SK-N-SH treated with all-trans-retinoic acid at 6 μM for 48 hours (cell line): ENCODE data around the gene SAMD15.

Experiments used
- ATAC-seq: fragments of 200-7000 bp; cut with Tn5 transposase; 3 replicates; pipeline ENCODE4 v1.9.1; 2020; ENCODE audit warnings: mild to moderate bottlenecking, moderate library complexity
- ARNTL ChIP-seq: fragments of 450-650 bp; formaldehyde crosslinking; IDR thresholded peaks from 2 replicates; pipeline ENCODE4 v1.5.0; 2020; ENCODE audit warnings: low read depth, mild to moderate bottlenecking, moderate library complexity, borderline replicate concordance
- BACH2 ChIP-seq: fragments of 250-450 bp; sonication (Bioruptor Pico); IDR thresholded peaks from 2 replicates; pipeline ENCODE4 v1.9.0; 2021; ENCODE audit warnings: mild to moderate bottlenecking, borderline replicate concordance
- CREB5 ChIP-seq: fragments of 250-450 bp; sonication (Bioruptor Pico); IDR thresholded peaks from 2 replicates; pipeline ENCODE4 v1.5.1; 2020; ENCODE audit warnings: low read depth, mild to moderate bottlenecking, moderate library complexity
- CSDC2 ChIP-seq: fragments of 250-450 bp; sonication (Bioruptor Pico); IDR thresholded peaks from 2 replicates; pipeline ENCODE4 v1.5.0; 2020; ENCODE audit warnings: mild to moderate bottlenecking, moderate library complexity
- ESRRG ChIP-seq: fragments of 250-450 bp; sonication (Bioruptor Pico); IDR thresholded peaks from 2 replicates; pipeline ENCODE4 v1.6.1; 2021; ENCODE audit warnings: mild to moderate bottlenecking
- GLIS3 ChIP-seq: fragments of 250-450 bp; sonication (Bioruptor Pico); IDR thresholded peaks from 2 replicates; pipeline ENCODE4 v1.5.0; 2020; ENCODE audit warnings: mild to moderate bottlenecking, moderate library complexity
- ISL1 ChIP-seq: fragments of 250-450 bp; sonication (Bioruptor Pico); IDR thresholded peaks from 2 replicates; pipeline ENCODE4 v2.1.2; 2022; ENCODE audit warnings: mild to moderate bottlenecking, moderate library complexity
- OSR1 ChIP-seq: fragments of 250-450 bp; sonication (Bioruptor Pico); IDR thresholded peaks from 2 replicates; pipeline ENCODE4 v1.8.0; 2022; ENCODE audit warnings: moderate library complexity, mild to moderate bottlenecking, inconsistent platforms
- PATZ1 ChIP-seq: fragments of 250-450 bp; sonication (Bioruptor Pico); IDR thresholded peaks from 2 replicates; pipeline ENCODE4 v1.8.0; 2020; ENCODE audit warnings: mild to moderate bottlenecking, moderate library complexity, borderline replicate concordance
- PPARA ChIP-seq: fragments of 250-450 bp; sonication (Bioruptor Pico); IDR thresholded peaks from 2 replicates; pipeline ENCODE4 v1.5.0; 2020; ENCODE audit warnings: mild to moderate bottlenecking, borderline replicate concordance
- RARB ChIP-seq: fragments of 250-450 bp; sonication (Bioruptor Pico); IDR thresholded peaks from 2 replicates; pipeline ENCODE4 v1.8.0; 2021; ENCODE audit warnings: mild to moderate bottlenecking, moderate library complexity
- SNAI2 ChIP-seq: fragments of 250-450 bp; sonication (Bioruptor Pico); IDR thresholded peaks from 2 replicates; pipeline ENCODE4 v1.5.0; 2020; ENCODE audit warnings: mild to moderate bottlenecking, moderate library complexity
- TCF4 ChIP-seq: fragments of 250-450 bp; sonication (Bioruptor Pico); IDR thresholded peaks from 2 replicates; pipeline ENCODE4 v1.8.0; 2021; ENCODE audit warnings: mild to moderate bottlenecking, moderate library complexity, borderline replicate concordance
- ZFP3 ChIP-seq: fragments of 250-450 bp; sonication (Bioruptor Pico); IDR thresholded peaks from 2 replicates; pipeline ENCODE4 v1.5.0; 2020; ENCODE audit warnings: mild to moderate bottlenecking, moderate library complexity
- ZFP30 ChIP-seq: fragments of 450-650 bp; formaldehyde crosslinking; IDR thresholded peaks from 2 replicates; pipeline ENCODE4 v1.5.0; 2022; ENCODE audit warnings: mild to moderate bottlenecking, moderate library complexity
- ZNF565 ChIP-seq: fragments of 450-650 bp; formaldehyde crosslinking; conservative IDR thresholded peaks from 2 replicates; pipeline ENCODE4 v1.5.0; 2020; ENCODE audit warnings: low read depth, mild to moderate bottlenecking, moderate library complexity
- ZNF70 ChIP-seq: fragments of 450-650 bp; formaldehyde crosslinking; IDR thresholded peaks from 2 replicates; pipeline ENCODE4 v1.5.0; 2020; ENCODE audit warnings: mild to moderate bottlenecking, moderate library complexity
- ZNF8 ChIP-seq: fragments of 450-650 bp; formaldehyde crosslinking; IDR thresholded peaks from 2 replicates; pipeline ENCODE4 v1.5.0; 2020; ENCODE audit warnings: mild to moderate bottlenecking, moderate library complexity
- TF ChIP-seq, protein P1 (sequence below): fragments of 250-450 bp; sonication (Bioruptor Pico); IDR thresholded peaks from 2 replicates; pipeline ENCODE4 v1.5.0; 2020; ENCODE audit warnings: mild to moderate bottlenecking, moderate library complexity
- TF ChIP-seq, protein P2 (sequence below): fragments of 250-450 bp; sonication (Bioruptor Pico); IDR thresholded peaks from 2 replicates; pipeline ENCODE4 v1.8.0; 2021; ENCODE audit warnings: low read depth, mild to moderate bottlenecking, moderate library complexity, borderline replicate concordance
- TF ChIP-seq, protein P3 (sequence below): fragments of 250-450 bp; sonication (Bioruptor Pico); IDR thresholded peaks from 2 replicates; pipeline ENCODE4 v1.5.1; 2021; ENCODE audit warnings: mild to moderate bottlenecking, moderate library complexity

Gene SAMD15

DNA sequence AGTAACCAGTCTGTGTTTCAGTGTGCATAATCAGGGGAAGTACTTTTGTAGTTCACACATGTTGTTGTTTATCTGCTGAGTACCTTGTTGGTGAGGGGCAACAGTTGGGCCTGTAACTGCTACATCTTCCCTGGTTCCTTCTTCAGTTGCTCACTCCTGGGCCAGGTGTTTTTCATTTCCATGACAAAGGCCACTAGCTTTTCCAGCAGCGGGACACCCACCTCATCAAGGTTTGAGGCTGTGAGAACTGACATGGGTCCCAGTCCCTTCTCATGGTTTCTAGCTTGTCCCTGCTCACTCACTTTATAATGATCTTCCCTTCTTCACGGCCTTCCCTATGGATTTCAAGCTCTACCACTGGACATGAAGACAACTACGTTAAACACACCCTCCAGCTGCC lies 47.7 kb downstream of the SAMD15 start:
- TF ChIP-seq, protein P1, sequence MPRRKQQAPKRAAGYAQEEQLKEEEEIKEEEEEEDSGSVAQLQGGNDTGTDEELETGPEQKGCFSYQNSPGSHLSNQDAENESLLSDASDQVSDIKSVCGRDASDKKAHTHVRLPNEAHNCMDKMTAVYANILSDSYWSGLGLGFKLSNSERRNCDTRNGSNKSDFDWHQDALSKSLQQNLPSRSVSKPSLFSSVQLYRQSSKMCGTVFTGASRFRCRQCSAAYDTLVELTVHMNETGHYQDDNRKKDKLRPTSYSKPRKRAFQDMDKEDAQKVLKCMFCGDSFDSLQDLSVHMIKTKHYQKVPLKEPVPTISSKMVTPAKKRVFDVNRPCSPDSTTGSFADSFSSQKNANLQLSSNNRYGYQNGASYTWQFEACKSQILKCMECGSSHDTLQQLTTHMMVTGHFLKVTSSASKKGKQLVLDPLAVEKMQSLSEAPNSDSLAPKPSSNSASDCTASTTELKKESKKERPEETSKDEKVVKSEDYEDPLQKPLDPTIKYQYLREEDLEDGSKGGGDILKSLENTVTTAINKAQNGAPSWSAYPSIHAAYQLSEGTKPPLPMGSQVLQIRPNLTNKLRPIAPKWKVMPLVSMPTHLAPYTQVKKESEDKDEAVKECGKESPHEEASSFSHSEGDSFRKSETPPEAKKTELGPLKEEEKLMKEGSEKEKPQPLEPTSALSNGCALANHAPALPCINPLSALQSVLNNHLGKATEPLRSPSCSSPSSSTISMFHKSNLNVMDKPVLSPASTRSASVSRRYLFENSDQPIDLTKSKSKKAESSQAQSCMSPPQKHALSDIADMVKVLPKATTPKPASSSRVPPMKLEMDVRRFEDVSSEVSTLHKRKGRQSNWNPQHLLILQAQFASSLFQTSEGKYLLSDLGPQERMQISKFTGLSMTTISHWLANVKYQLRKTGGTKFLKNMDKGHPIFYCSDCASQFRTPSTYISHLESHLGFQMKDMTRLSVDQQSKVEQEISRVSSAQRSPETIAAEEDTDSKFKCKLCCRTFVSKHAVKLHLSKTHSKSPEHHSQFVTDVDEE (CRISPR knock-in tag), result no peak
- no peak for TF ChIP-seq CSDC2
- no peak for ATAC-seq

- TF ChIP-seq, protein P1 (CRISPR knock-in tag), result no peak
- TF ChIP-seq, protein P2, sequence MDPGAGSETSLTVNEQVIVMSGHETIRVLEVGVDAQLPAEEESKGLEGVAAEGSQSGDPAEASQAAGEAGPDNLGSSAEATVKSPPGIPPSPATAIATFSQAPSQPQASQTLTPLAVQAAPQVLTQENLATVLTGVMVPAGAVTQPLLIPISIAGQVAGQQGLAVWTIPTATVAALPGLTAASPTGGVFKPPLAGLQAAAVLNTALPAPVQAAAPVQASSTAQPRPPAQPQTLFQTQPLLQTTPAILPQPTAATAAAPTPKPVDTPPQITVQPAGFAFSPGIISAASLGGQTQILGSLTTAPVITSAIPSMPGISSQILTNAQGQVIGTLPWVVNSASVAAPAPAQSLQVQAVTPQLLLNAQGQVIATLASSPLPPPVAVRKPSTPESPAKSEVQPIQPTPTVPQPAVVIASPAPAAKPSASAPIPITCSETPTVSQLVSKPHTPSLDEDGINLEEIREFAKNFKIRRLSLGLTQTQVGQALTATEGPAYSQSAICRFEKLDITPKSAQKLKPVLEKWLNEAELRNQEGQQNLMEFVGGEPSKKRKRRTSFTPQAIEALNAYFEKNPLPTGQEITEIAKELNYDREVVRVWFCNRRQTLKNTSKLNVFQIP (CRISPR knock-in tag), result no peak
- TF ChIP-seq RARB (CRISPR knock-in tag) (no peak), ZNF565 (CRISPR knock-in tag) (no peak), BACH2 (CRISPR knock-in tag) (no peak), ISL1 (CRISPR knock-in tag) (no peak), ZNF8 (CRISPR knock-in tag) (no peak), SNAI2 (no peak), CSDC2 (no peak), GLIS3 (CRISPR knock-in tag) (no peak), TCF4 (CRISPR knock-in tag) (no peak), OSR1 (CRISPR knock-in tag) (no peak), ZFP3 (CRISPR knock-in tag) (no peak), CREB5 (CRISPR knock-in tag) (no peak), ZNF70 (CRISPR knock-in tag) (no peak), PPARA (CRISPR knock-in tag) (no peak), ZFP30 (CRISPR knock-in tag) (no peak), ARNTL (no peak)
- TF ChIP-seq, protein P3, sequence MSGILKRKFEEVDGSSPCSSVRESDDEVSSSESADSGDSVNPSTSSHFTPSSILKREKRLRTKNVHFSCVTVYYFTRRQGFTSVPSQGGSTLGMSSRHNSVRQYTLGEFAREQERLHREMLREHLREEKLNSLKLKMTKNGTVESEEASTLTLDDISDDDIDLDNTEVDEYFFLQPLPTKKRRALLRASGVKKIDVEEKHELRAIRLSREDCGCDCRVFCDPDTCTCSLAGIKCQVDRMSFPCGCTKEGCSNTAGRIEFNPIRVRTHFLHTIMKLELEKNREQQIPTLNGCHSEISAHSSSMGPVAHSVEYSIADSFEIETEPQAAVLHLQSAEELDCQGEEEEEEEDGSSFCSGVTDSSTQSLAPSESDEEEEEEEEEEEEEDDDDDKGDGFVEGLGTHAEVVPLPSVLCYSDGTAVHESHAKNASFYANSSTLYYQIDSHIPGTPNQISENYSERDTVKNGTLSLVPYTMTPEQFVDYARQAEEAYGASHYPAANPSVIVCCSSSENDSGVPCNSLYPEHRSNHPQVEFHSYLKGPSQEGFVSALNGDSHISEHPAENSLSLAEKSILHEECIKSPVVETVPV (CRISPR knock-in tag), result no peak
- ATAC-seq, result no peak
Observed at GRCh38 chr14:77426396-77426795, 49.2 kb downstream of the SAMD15 start.

DNA sequence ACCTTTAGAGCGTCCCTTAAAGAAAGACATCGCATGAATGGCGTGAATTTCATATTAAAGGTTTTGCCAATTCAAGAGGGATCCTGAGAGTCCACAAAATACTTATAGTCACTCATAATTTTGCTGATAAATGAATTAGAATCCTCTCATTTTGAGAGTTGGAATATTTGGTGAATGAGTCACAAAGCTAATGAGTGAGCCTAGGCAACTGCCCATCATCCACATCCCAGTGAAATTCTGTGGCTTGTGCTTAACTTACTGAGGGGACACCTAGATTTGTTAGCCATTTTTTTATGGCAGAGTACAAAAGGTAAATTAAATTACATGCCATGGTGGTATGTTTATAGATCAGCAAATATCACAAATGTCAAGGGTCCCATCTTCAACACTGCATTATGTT lies 58.9 kb downstream of the SAMD15 start:
- TF ChIP-seq ISL1 (CRISPR knock-in tag), result 0 out of 2 replicates have a peak, but pooled peaks have one; percentile 20
- TF ChIP-seq RARB (CRISPR knock-in tag), result no peak
- ATAC-seq, result no peak

DNA sequence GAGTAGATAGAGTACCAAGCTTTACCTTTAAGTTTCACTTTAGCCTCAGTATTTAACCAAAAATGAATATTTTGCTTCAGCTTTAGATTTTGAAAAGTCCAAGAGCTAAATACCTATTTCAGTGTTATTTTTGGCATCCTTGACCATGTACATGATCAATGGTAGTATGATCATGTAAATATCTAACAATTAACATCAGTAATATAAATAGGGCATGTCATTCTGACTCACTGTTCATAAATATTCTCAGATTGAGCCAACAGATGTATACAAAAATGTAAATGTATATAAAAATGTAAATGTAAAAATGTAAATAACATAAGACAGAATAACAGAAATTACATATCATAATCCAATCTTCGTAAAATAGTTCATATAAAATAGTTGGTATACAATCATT lies 61.4 kb downstream of the SAMD15 start:
- ATAC-seq, result no peak
- TF ChIP-seq ESRRG (CRISPR knock-in tag) (no peak), SNAI2 (no peak), BACH2 (CRISPR knock-in tag) (no peak), ZNF565 (CRISPR knock-in tag) (no peak), CREB5 (CRISPR knock-in tag) (no peak), CSDC2 (no peak), PATZ1 (no peak), RARB (CRISPR knock-in tag) (no peak)
